Tibial nerve (tissue), 3 donors: ENCODE data around the gene AMPD3.

Experiments
- POLR2A ChIP-seq, 2 donors: fragments of 450-650 bp; IDR thresholded peaks; one replicate each; pipeline ENCODE4 v1.6.1; 2017; ENCODE audit warnings: antibody characterized with exemption in 2 of 2, mild to moderate bottlenecking in 2 of 2, moderate library complexity in 2 of 2
- TF ChIP-seq, protein P1 (sequence below), 5 experiments: fragments of 200-600 bp in 3 of 5; fragments of 450-650 bp in 2 of 5; sonication (generic) in 3 of 5; IDR thresholded peaks; one replicate each; pipeline ENCODE4 v1.5.1; 2016 to 2019; ENCODE audit warnings: antibody characterized with exemption in 5 of 5, mild to moderate bottlenecking in 3 of 5, moderate library complexity in 2 of 5

DNA sequence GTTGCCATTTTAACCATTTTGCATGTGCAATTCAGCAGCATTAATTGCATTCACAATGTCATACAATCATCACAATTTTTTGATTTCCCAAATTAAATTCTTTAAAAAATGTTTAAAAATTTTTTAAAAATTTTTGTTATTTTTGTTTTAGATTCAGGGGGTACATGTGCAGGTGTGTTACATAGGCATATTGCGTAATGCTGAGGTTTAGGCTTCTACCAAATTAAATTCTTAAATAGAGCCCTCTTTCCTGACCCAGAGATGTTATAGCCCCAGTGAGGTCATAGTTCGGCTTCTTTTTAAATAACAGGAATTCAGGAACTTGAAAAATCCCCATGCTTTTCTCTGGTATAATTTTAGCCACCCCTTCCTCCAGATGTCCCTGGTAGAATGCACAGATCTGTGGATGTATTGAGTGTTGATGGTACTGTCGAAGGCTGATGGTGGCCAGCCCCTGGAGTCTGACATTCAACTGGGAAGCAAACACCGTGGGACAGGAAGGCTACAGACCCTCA is 11.3 kb upstream of the AMPD3 start:
- TF ChIP-seq, protein P1, sequence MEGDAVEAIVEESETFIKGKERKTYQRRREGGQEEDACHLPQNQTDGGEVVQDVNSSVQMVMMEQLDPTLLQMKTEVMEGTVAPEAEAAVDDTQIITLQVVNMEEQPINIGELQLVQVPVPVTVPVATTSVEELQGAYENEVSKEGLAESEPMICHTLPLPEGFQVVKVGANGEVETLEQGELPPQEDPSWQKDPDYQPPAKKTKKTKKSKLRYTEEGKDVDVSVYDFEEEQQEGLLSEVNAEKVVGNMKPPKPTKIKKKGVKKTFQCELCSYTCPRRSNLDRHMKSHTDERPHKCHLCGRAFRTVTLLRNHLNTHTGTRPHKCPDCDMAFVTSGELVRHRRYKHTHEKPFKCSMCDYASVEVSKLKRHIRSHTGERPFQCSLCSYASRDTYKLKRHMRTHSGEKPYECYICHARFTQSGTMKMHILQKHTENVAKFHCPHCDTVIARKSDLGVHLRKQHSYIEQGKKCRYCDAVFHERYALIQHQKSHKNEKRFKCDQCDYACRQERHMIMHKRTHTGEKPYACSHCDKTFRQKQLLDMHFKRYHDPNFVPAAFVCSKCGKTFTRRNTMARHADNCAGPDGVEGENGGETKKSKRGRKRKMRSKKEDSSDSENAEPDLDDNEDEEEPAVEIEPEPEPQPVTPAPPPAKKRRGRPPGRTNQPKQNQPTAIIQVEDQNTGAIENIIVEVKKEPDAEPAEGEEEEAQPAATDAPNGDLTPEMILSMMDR (IDR thresholded peaks at IDR 0.05) = no peak
- no peak for TF ChIP-seq POLR2A (IDR thresholded peaks at IDR 0.05)
